ENCODE results near the gene NCK1. TPM values are rescaled to one million over a fixed set of nuclear protein-coding genes. Genes with fewer than 3 reads are reported as not detected.

The NCK1 gene
- total and polyA plus RNA-seq, 10 of the 15 experiments (the other 5 are each of a cell fraction or from before 2014, with no cell fraction given): 15.6 to 33.4 (median 25.0) TPM

DNA sequence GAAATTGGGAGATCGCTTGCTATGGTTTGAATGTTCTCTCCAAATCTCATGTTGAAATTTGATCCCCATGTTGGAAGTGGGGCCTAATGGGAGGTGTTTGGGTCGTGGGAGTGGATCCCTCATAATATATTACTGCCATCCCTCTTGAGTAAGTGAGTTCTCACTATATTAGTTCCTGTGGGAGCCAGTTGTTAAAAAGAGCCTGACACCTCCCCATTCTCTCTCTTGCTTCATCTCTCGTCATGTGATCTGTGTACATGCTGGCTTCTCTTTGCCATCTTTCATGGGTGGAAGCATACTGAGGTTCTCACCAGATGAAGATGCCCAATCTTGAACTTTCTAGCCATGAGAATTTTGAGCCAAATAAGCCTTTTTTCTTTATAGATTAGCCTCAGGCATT is 52.7 kb downstream of the NCK1 start:
- ChIA-PET SMC1A (ENCODE audit: uncharacterized antibody, unreplicated experiment) (no interaction called here), POLR2A (no interaction called here), RAD21 (ENCODE audit: unreplicated experiment) (no interaction called here), CTCF (no interaction called here)
- no peak overlapping the region for H3K4me3 ChIP-seq
- no peak overlapping the region for H2AFZ ChIP-seq (ENCODE audit: control insufficient read depth, low read depth, low read length)
- FAIRE-seq: no peak
- in situ Hi-C loops (cut with MboI): no loop called here
- no peak for ATAC-seq
- no peak for DNase-seq (ENCODE audit: low read depth, low spot score)
- 76% methylated on average over 3 of the region's 3 CpGs for WGBS (ENCODE audit: insufficient coverage, insufficient replicate concordance, low lambda C conversion rate, missing lambda C conversion rate)
- TF ChIP-seq ZBTB4 (CRISPR knock-in tag; IDR thresholded peaks at IDR 0.05) (no peak), LARP7 (IDR thresholded peaks at IDR 0.05) (no peak), PML (IDR thresholded peaks at IDR 0.05; ENCODE audit: low read length) (no peak), NR2C2 (IDR thresholded peaks at IDR 0.05; ENCODE audit: borderline replicate concordance, control insufficient read depth, insufficient read length, low read depth) (no peak), MXI1 (IDR thresholded peaks at IDR 0.05; ENCODE audit: low read depth, low read length) (no peak), CBX3 (IDR thresholded peaks at IDR 0.05; ENCODE audit: borderline replicate concordance, low read depth) (no peak)
- TF ChIP-seq, protein P1, sequence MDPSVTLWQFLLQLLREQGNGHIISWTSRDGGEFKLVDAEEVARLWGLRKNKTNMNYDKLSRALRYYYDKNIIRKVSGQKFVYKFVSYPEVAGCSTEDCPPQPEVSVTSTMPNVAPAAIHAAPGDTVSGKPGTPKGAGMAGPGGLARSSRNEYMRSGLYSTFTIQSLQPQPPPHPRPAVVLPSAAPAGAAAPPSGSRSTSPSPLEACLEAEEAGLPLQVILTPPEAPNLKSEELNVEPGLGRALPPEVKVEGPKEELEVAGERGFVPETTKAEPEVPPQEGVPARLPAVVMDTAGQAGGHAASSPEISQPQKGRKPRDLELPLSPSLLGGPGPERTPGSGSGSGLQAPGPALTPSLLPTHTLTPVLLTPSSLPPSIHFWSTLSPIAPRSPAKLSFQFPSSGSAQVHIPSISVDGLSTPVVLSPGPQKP (IDR thresholded peaks at IDR 0.05; ENCODE audit: low read depth, low read length): no peak
- TF ChIP-seq, protein P2, sequence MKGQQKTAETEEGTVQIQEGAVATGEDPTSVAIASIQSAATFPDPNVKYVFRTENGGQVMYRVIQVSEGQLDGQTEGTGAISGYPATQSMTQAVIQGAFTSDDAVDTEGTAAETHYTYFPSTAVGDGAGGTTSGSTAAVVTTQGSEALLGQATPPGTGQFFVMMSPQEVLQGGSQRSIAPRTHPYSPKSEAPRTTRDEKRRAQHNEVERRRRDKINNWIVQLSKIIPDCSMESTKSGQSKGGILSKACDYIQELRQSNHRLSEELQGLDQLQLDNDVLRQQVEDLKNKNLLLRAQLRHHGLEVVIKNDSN (IDR thresholded peaks at IDR 0.05; ENCODE audit: borderline replicate concordance, extremely low read length, insufficient read depth, low read depth, low read length): no peak
- BruUV-seq (replicated peaks): no TSS peak
- H3K79me2 ChIP-seq (ENCODE audit: control insufficient read depth, insufficient read depth, low read length): peaks cover 45% of the 10 kb centered on the region
- H3K4me2 ChIP-seq (ENCODE audit: control insufficient read depth, insufficient read depth): no peak overlapping the region
- no peaks in the 10 kb centered on the region for H3K4me1 ChIP-seq (ENCODE audit: control insufficient read depth, insufficient read depth, low read length)
- intact Hi-C loops (cut with micrococcal nuclease; ENCODE audit: unreplicated experiment): no loop called here
- H3K9ac ChIP-seq (ENCODE audit: control insufficient read depth, insufficient read depth, low read length): no peak overlapping the region
- no peaks in the 10 kb centered on the region for H3K27me3 ChIP-seq (replicated peaks in 1 of 2; ENCODE audit: control insufficient read depth in 2 of 2, insufficient read depth in 2 of 2, low read length in 1 of 2)
- H4K20me1 ChIP-seq (ENCODE audit: control insufficient read depth, insufficient read depth): no peaks in the 10 kb centered on the region
- H3K27ac ChIP-seq (ENCODE audit: control insufficient read depth, insufficient read depth): no peak overlapping the region
- H3K36me3 ChIP-seq (ENCODE audit: control insufficient read depth in 2 of 2, insufficient read depth in 2 of 2, low read length in 1 of 2): peaks cover 0 to 1% of the 10 kb centered on the region in 2 experiments; a peak in 2 of 4 replicates
- peaks cover 2% of the 10 kb centered on the region; the same call in 2 of the 3 replicates for H3K9me3 ChIP-seq (replicated peaks; ENCODE audit: control insufficient read depth, insufficient read depth, low read length)

All from GM12878 (cell line).